B cell (primary cell): Measurements from ENCODE around the gene PGM5. TPM values are rescaled to one million over a fixed set of nuclear protein-coding genes. Genes with fewer than 3 reads are reported as not detected.
A peak's percentile ranks its signal among the peaks of the same experiment; 100 is the strongest.

Source experiments
- ATAC-seq: fragments of 200-7000 bp; cut with Tn5 transposase; one replicate; pipeline ENCODE4 v1.10.0; 2021; ENCODE audit warnings: low read depth, mild to moderate bottlenecking, moderate number of reproducible peaks, moderate library complexity
- CTCF ChIA-PET: fragments of 350-600 bp; sonication (Branson Sonifier 250); formaldehyde crosslinking; loops from one replicate; lab custom pipeline; 2021; ENCODE audit warnings: antibody characterized with exemption, inconsistent platforms; lab: Charles Lee
- POLR2A ChIA-PET: fragments of 350-600 bp; sonication (Branson Sonifier 250); formaldehyde crosslinking; loops from one replicate; lab custom pipeline; 2021; ENCODE audit warnings: antibody characterized with exemption; lab: Charles Lee
- DNase-seq: peaks from one replicate; pipeline ENCODE4 v3.0.0; 2013
- H2AFZ ChIP-seq: 2 replicates; pipeline ENCODE4 v1.6.1; 2012; ENCODE audit warnings: mild to moderate bottlenecking, low read depth, low read length; ENCODE audit not compliant: insufficient read depth, poor library complexity, severe bottlenecking
- H3K27ac ChIP-seq, 2 donors: 1 replicate in 1 of 2; 2 replicates in 1 of 2; pipeline ENCODE4 v1.5.1; 2012 to 2013; ENCODE audit warnings: low read length in 2 of 2, mild to moderate bottlenecking in 2 of 2, moderate library complexity in 1 of 2
- H3K27me3 ChIP-seq, 4 experiments: fragments of 200-600 bp in 1 of 4; sonication (generic) in 1 of 4; replicated peaks in 1 of 4; 1 replicate in 2 of 4; 2 replicates in 2 of 4; pipeline versions ENCODE4 v1.6.1 to v1.7.0; 2013 to 2016; ENCODE audit warnings: low read length in 3 of 4, mild to moderate bottlenecking in 2 of 4, mixed read lengths in 1 of 4, moderate library complexity in 1 of 4; ENCODE audit not compliant: insufficient read depth in 4 of 4, control insufficient read depth in 3 of 4; ENCODE audit errors: control extremely low read depth in 1 of 4
- H3K36me3 ChIP-seq, 2 experiments: replicated peaks in 1 of 2; 1 replicate in 1 of 2; 2 replicates in 1 of 2; pipeline versions ENCODE4 v1.6.1 to v1.7.1; 2013; ENCODE audit warnings: low read length in 1 of 2; ENCODE audit not compliant: insufficient read depth in 2 of 2, control insufficient read depth in 1 of 2; ENCODE audit errors: control extremely low read depth in 1 of 2, extremely low read depth in 1 of 2
- H3K4me1 ChIP-seq, 2 donors: fragments of 200-600 bp in 1 of 2; sonication (generic) in 1 of 2; 1 replicate in 1 of 2; 2 replicates in 1 of 2; pipeline versions ENCODE4 v1.5.1 to v1.6.1; 2013 to 2017; ENCODE audit warnings: low read length in 2 of 2; ENCODE audit not compliant: control insufficient read depth in 2 of 2, insufficient read depth in 2 of 2
- H3K4me2 ChIP-seq: replicated peaks from 2 replicates; pipeline ENCODE3; 2012; ENCODE audit warnings: mild to moderate bottlenecking, low read depth, low read length; ENCODE audit not compliant: poor library complexity, severe bottlenecking
- H3K4me3 ChIP-seq, 5 experiments: fragments of 200-600 bp in 1 of 5; sonication (generic) in 1 of 5; 1 replicate in 3 of 5; 2 replicates in 2 of 5; pipeline versions ENCODE4 v1.5.1 to v1.7.0; 2011 to 2016; ENCODE audit warnings: low read length in 4 of 5, mild to moderate bottlenecking in 4 of 5, low read depth in 2 of 5, control low read depth in 1 of 5, moderate library complexity in 1 of 5; ENCODE audit not compliant: insufficient read depth in 1 of 5; ENCODE audit errors: control extremely low read depth in 1 of 5, extremely low read depth in 1 of 5
- H3K79me2 ChIP-seq: fragments of 200-600 bp; sonication (generic); one replicate; pipeline ENCODE4 v1.6.0; 2016; ENCODE audit warnings: low read length; ENCODE audit not compliant: control insufficient read depth, insufficient read depth
- H3K9ac ChIP-seq: fragments of 200-600 bp; sonication (generic); 2 replicates; pipeline ENCODE4 v1.6.1; 2017; ENCODE audit warnings: mild to moderate bottlenecking, low read length, moderate library complexity
- H3K9me3 ChIP-seq, 3 donors: one replicate each; pipeline versions ENCODE4 v1.6.1 to v1.7.1; 2013; ENCODE audit warnings: low read length in 2 of 3; ENCODE audit not compliant: control insufficient read depth in 2 of 3, insufficient read depth in 1 of 3; ENCODE audit errors: control extremely low read depth in 1 of 3
- H4K20me1 ChIP-seq: 2 replicates; pipeline ENCODE4 v1.6.0; 2012; ENCODE audit warnings: mild to moderate bottlenecking, low read length; ENCODE audit not compliant: insufficient read depth, control insufficient read depth, poor library complexity, severe bottlenecking
- H3K27ac Mint-ChIP-seq: one replicate; pipeline ENCODE4 v1.8.0; 2021; ENCODE audit warnings: mixed read lengths
- H3K27me3 Mint-ChIP-seq: one replicate; pipeline ENCODE4 v1.8.0; 2021; ENCODE audit warnings: mixed read lengths
- H3K4me1 Mint-ChIP-seq: one replicate; pipeline ENCODE4 v1.8.0; 2021; ENCODE audit warnings: mixed read lengths
- H3K4me3 Mint-ChIP-seq: one replicate; pipeline ENCODE4 v1.8.0; 2021; ENCODE audit warnings: mixed read lengths
- H3K9me3 Mint-ChIP-seq: one replicate; pipeline ENCODE4 v1.8.0; 2022; ENCODE audit warnings: mixed read lengths; ENCODE audit not compliant: insufficient read depth
- EZH2 ChIP-seq: IDR thresholded peaks from 2 replicates; pipeline ENCODE4 v1.6.1; 2012; ENCODE audit warnings: borderline replicate concordance, low read depth, mild to moderate bottlenecking, moderate library complexity, low read length; ENCODE audit not compliant: insufficient read depth, poor library complexity, severe bottlenecking
- WGBS: methylation state at CpG from one replicate; pipeline ENCODE4 v1.1.5; 2013; ENCODE audit warnings: missing lambda C conversion rate; ENCODE audit not compliant: insufficient coverage; 5-methylcytosine and 5-hydroxymethylcytosine counted together
- intact Hi-C: fragments of 100-400 bp; cut with micrococcal nuclease; formaldehyde crosslinking; loops from one replicate; pipeline ENCODE4 v1.10.0; 2022
- polyA plus RNA-seq: library from polyadenylated mRNA; depleted of rRNA; stranded (reverse); fragments of >200 nt; gene quantifications from 2 replicates; pipeline ENCODE4 v1.2.3, GENCODE V29; 2012
- total RNA-seq, 2 donors: library from RNA; stranded (reverse); fragments of 120-200 nt in 1 of 2; gene quantifications; 1 replicate in 1 of 2; 2 replicates in 1 of 2; pipeline versions ENCODE4 v1.2.3 to v1.2.4, GENCODE V29; 2013 to 2022
- TF ChIP-seq, protein P1 (sequence below): fragments of 200-600 bp; IDR thresholded peaks from one replicate; pipeline ENCODE4 v1.8.0; 2022; ENCODE audit warnings: antibody characterized with exemption, mild to moderate bottlenecking

The PGM5 gene
- total and polyA plus RNA-seq, 2 donors (not counting 1 experiment from before 2014, with no cell fraction given), result not detected

DNA sequence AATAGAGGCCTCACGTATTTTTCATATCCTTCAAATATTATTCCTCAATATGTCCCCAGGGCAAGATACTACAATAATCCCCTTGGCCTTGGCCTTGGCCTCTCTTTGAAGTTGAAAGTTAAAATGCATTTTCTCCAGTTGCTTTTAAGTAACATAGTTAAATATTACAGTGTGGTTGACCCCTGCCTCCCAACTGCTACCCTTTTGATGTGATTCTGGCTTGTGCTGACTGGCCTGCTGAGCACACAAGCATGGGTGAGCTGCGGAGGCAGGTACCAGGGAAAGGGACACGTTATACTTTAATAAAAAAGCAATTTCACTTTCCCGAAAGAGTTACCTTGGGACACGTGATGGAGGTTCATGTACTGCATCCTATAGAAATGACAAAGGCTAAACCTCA lies 202.1 kb downstream of the PGM5 start:
- ATAC-seq (no peak), DNase-seq (no peak)
- Histone ChIP-seq H3K27me3 (peaks cover 0 to 3% (median 0%) of the 10 kb centered on the region in 4 experiments), H3K36me3 (no peaks in the 10 kb centered on the region), H3K27ac (no peak overlapping the region), H3K79me2 (no peaks in the 10 kb centered on the region), H3K4me2 (no peak overlapping the region), H2AFZ (no peak overlapping the region), H3K4me3 (no peak overlapping the region), H4K20me1 (no peaks in the 10 kb centered on the region), H3K9ac (no peak overlapping the region), H3K4me1 (peaks cover 13% of the 10 kb centered on the region in 2 donors), H3K9me3 (no peaks in the 10 kb centered on the region)
- Mint-ChIP-seq H3K4me3 (no peak overlapping the region), H3K27me3 (peaks cover 10% of the 10 kb centered on the region), H3K27ac (no peak overlapping the region), H3K9me3 (no peaks in the 10 kb centered on the region), H3K4me1 (peaks cover 18% of the 10 kb centered on the region)
- TF ChIP-seq, protein P1, sequence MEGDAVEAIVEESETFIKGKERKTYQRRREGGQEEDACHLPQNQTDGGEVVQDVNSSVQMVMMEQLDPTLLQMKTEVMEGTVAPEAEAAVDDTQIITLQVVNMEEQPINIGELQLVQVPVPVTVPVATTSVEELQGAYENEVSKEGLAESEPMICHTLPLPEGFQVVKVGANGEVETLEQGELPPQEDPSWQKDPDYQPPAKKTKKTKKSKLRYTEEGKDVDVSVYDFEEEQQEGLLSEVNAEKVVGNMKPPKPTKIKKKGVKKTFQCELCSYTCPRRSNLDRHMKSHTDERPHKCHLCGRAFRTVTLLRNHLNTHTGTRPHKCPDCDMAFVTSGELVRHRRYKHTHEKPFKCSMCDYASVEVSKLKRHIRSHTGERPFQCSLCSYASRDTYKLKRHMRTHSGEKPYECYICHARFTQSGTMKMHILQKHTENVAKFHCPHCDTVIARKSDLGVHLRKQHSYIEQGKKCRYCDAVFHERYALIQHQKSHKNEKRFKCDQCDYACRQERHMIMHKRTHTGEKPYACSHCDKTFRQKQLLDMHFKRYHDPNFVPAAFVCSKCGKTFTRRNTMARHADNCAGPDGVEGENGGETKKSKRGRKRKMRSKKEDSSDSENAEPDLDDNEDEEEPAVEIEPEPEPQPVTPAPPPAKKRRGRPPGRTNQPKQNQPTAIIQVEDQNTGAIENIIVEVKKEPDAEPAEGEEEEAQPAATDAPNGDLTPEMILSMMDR, result no peak
- TF ChIP-seq EZH2, result no peak
- intact Hi-C loops, result no loop called here
- ChIA-PET POLR2A (no interaction called here), CTCF (interaction anchor here (2.0 to 2.3 kb wide), 2 partner anchors 12 kb away, joined by 6 to 11 read pairs; no protein-coding TSS in a partner anchor)
- WGBS, result 93% methylated on average over 4 of the region's 5 CpGs

DNA sequence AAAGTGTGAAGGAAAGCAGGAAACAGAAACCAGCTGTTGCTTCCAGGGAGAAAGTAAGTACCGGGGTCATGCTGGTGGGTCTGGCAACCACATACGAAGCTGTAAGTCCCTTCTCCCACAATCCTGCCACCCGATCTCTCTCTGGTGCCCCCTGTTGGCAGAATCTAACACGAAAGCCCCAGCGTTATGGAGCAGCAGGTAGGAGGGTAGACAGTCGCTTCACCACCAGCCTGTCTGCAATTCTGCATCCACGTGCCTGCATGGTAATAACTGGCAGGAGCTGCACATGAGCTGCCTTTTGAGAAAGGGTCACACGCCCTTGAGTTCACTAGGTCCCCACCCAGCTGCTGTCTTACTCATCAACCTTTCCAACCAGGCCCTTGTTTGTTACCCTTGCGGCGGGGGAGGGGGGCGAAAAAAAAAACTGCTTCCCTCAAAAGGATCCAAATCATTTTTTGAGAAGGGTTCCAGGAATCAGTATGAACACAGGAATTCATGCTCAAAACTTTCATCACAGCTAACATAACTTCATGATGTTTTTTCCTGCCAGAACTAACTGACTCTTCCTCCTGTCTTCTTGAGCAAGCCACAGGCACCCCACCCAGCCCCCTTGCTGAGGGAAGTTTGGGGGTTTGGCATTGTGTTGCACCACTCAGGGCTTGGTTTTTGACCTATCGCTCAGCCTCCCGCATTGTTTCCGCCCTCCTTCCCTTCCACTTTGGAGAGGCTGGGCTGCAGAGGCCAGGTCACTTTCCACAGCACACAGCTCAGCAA lies 203.8 kb downstream of the PGM5 start:
- peaks cover 0 to 3% (median 0%) of the 10 kb centered on the region in 4 experiments for H3K27me3 ChIP-seq
- ChIA-PET CTCF (interaction anchor here (0.8 to 2.3 kb wide), 24 partner anchors 8 to 475 kb away, joined by 3 to 22 read pairs (median 5); partner anchors contain the start of genes FXN and TMEM252), POLR2A (no interaction called here)
- peak overlapping the region; percentile 52 for H2AFZ ChIP-seq
- no peaks in the 10 kb centered on the region for H3K36me3 ChIP-seq
- H3K9ac ChIP-seq, result peak overlapping the region; percentile 16
- peak overlapping the region; percentile 74 for H3K4me3 Mint-ChIP-seq
- intact Hi-C loops, result loop anchor here (5.0 kb wide), 1 partner anchor 53 kb away; no protein-coding TSS in a partner anchor
- ATAC-seq (peak; percentile 76), DNase-seq (peak; percentile 75)
- H3K9me3 ChIP-seq, result no peaks in the 10 kb centered on the region
- peaks cover 18% of the 10 kb centered on the region for H3K4me1 Mint-ChIP-seq
- H4K20me1 ChIP-seq, result no peaks in the 10 kb centered on the region
- peaks cover 10% of the 10 kb centered on the region for H3K27me3 Mint-ChIP-seq
- no peak overlapping the region for H3K27ac Mint-ChIP-seq
- no peaks in the 10 kb centered on the region for H3K9me3 Mint-ChIP-seq
- TF ChIP-seq, protein P1, result peak; percentile 71
- no peak for TF ChIP-seq EZH2
- peak overlapping the region; percentile 61 for H3K4me2 ChIP-seq
- no peak overlapping the region for H3K27ac ChIP-seq
- no peaks in the 10 kb centered on the region for H3K79me2 ChIP-seq
- 8% methylated on average over 10 of the region's 14 CpGs for WGBS
- H3K4me1 ChIP-seq, result peaks cover 13% of the 10 kb centered on the region in 2 donors
- H3K4me3 ChIP-seq, result no peak overlapping the region
